Natural killer cell (primary cell): ENCODE data around the gene ACTR3C. TPM values are rescaled to one million over a fixed set of nuclear protein-coding genes. Genes with fewer than 3 reads are reported as not detected.
"Not testable (repeated sequence)": the region's sequence is repeated elsewhere in the genome, so short reads cannot be mapped to it uniquely, and the experiment has no call there.

ENCODE experiments used
- ATAC-seq, 3 donors: fragments of 150-1000 bp in 2 of 3; fragments of 200-7000 bp in 1 of 3; cut with Tn5 transposase; 1 replicate in 1 of 3; 2 replicates in 2 of 3; pipeline ENCODE4 v1.10.0; 2021; ENCODE audit warnings: mild to moderate bottlenecking in 2 of 3, moderate library complexity in 2 of 3
- DNase-seq, 2 donors: peaks; one replicate each; pipeline versions ENCODE4 v3.0.0 to v3.0.0-alpha.2; 2013 to 2021; ENCODE audit warnings: mixed read lengths in 1 of 2
- H3K27ac ChIP-seq: one replicate; pipeline ENCODE4 v1.5.1; 2013; ENCODE audit warnings: mild to moderate bottlenecking, low read length
- H3K27me3 ChIP-seq: one replicate; pipeline ENCODE4 v1.6.1; 2013; ENCODE audit warnings: low read length; ENCODE audit not compliant: control insufficient read depth, insufficient read depth
- H3K36me3 ChIP-seq: one replicate; pipeline ENCODE4 v1.6.1; 2013; ENCODE audit warnings: low read length; ENCODE audit not compliant: control insufficient read depth, insufficient read depth
- H3K4me1 ChIP-seq: one replicate; pipeline ENCODE4 v1.6.1; 2013; ENCODE audit warnings: low read length; ENCODE audit not compliant: control insufficient read depth, insufficient read depth
- H3K4me3 ChIP-seq: one replicate; pipeline ENCODE4 v1.5.1; 2013; ENCODE audit warnings: low read length
- H3K9me3 ChIP-seq: one replicate; pipeline ENCODE4 v1.6.1; 2013; ENCODE audit warnings: low read length; ENCODE audit not compliant: control insufficient read depth, insufficient read depth
- H3K27ac Mint-ChIP-seq, 2 donors: one replicate each; pipeline ENCODE4 v1.8.0; 2022; ENCODE audit warnings: mild to moderate bottlenecking in 2 of 2, mixed read lengths in 2 of 2, moderate library complexity in 1 of 2
- H3K27me3 Mint-ChIP-seq, 2 donors: one replicate each; pipeline ENCODE4 v1.8.0; 2022; ENCODE audit warnings: low read depth in 2 of 2, mixed read lengths in 2 of 2
- H3K36me3 Mint-ChIP-seq: one replicate; pipeline ENCODE4 v1.8.0; 2022; ENCODE audit warnings: mixed read lengths
- H3K4me1 Mint-ChIP-seq, 2 donors: one replicate each; pipeline ENCODE4 v1.8.0; 2022; ENCODE audit warnings: mixed read lengths in 2 of 2
- H3K4me3 Mint-ChIP-seq: one replicate; pipeline ENCODE4 v1.8.0; 2022; ENCODE audit warnings: mild to moderate bottlenecking, moderate library complexity, mixed read lengths
- H3K9me3 Mint-ChIP-seq, 2 donors: one replicate each; pipeline ENCODE4 v1.8.0; 2022; ENCODE audit warnings: mixed read lengths in 2 of 2
- WGBS: methylation state at CpG from one replicate; pipeline ENCODE4 v1.1.7; 2013; ENCODE audit warnings: missing lambda C conversion rate; ENCODE audit not compliant: insufficient coverage; 5-methylcytosine and 5-hydroxymethylcytosine counted together
- intact Hi-C: fragments of 100-400 bp; cut with micrococcal nuclease; formaldehyde crosslinking; loops from one replicate; pipeline ENCODE4 v1.14.2; 2022
- total RNA-seq, 4 donors: library from RNA; stranded (reverse); fragments of 120-200 nt in 1 of 4; gene quantifications; one replicate each; pipeline versions ENCODE4 v1.2.3 to v1.2.4, GENCODE V29; 2013 to 2022

ACTR3C gene
- total RNA-seq, 3 donors from 2014 or later (not counting 1 experiment from before 2014, with no cell fraction given) = 5.1 to 8.3 (median 7.2) TPM

GRCh38 chr7:150206848-150207247, 116.5 kb downstream of the ACTR3C start:
- H3K4me3 Mint-ChIP-seq, H3K36me3 ChIP-seq, H3K27ac Mint-ChIP-seq, H3K36me3 Mint-ChIP-seq, H3K4me1 ChIP-seq, intact Hi-C loops, H3K27ac ChIP-seq, H3K27me3 Mint-ChIP-seq, H3K9me3 Mint-ChIP-seq, ATAC-seq, H3K4me3 ChIP-seq, H3K27me3 ChIP-seq, DNase-seq, H3K9me3 ChIP-seq, H3K4me1 Mint-ChIP-seq: not testable (repeated sequence)
- no CpG with 5 or more reads among the region's 1 CpG for WGBS

- H3K4me1 Mint-ChIP-seq, H3K27ac ChIP-seq, H3K36me3 Mint-ChIP-seq, H3K9me3 Mint-ChIP-seq, H3K27me3 ChIP-seq, H3K27ac Mint-ChIP-seq, H3K4me1 ChIP-seq, H3K4me3 ChIP-seq, ATAC-seq, H3K36me3 ChIP-seq, DNase-seq, H3K27me3 Mint-ChIP-seq, H3K4me3 Mint-ChIP-seq, intact Hi-C loops, H3K9me3 ChIP-seq: not testable (repeated sequence)
- WGBS = 94% methylated on average over 4 of the region's 4 CpGs
Measured at GRCh38 chr7:150205866-150206265, 117.5 kb downstream of the ACTR3C start.

- H3K4me1 Mint-ChIP-seq, intact Hi-C loops, H3K9me3 ChIP-seq, H3K27me3 ChIP-seq, H3K36me3 Mint-ChIP-seq, DNase-seq, H3K4me3 Mint-ChIP-seq, H3K4me1 ChIP-seq, H3K27me3 Mint-ChIP-seq, ATAC-seq, H3K27ac Mint-ChIP-seq, H3K9me3 Mint-ChIP-seq, H3K4me3 ChIP-seq, H3K27ac ChIP-seq, H3K36me3 ChIP-seq: not testable (repeated sequence)
- WGBS = 93% methylated on average over 7 of the region's 7 CpGs
Measured at GRCh38 chr7:150204577-150204976, 118.8 kb downstream of the ACTR3C start.

- WGBS = 73% methylated on average over 4 of the region's 4 CpGs
- H3K9me3 ChIP-seq, H3K36me3 Mint-ChIP-seq, H3K4me1 Mint-ChIP-seq, intact Hi-C loops, H3K4me3 Mint-ChIP-seq, H3K27me3 ChIP-seq, H3K36me3 ChIP-seq, ATAC-seq, DNase-seq, H3K4me3 ChIP-seq, H3K27ac Mint-ChIP-seq, H3K4me1 ChIP-seq, H3K27me3 Mint-ChIP-seq, H3K9me3 Mint-ChIP-seq, H3K27ac ChIP-seq: not testable (repeated sequence)
Measured at GRCh38 chr7:150202894-150203293, 120.5 kb downstream of the ACTR3C start.

Other genes starting within 250 kb of the ACTR3C start
- gene LRRC61, start 190 bp downstream of the ACTR3C start, total RNA-seq = 10 to 100 TPM in 2 of 3 donors, 1 to 10 TPM in 1; 7.3 to 16.7 (median 13.7) TPM
- gene RARRES2, start 18.1 kb upstream of the ACTR3C start, total RNA-seq = not detected
- 10 to 100 TPM; 58.9 to 79.4 (median 76.5) TPM for gene REPIN1, start 45.3 kb upstream of the ACTR3C start, total RNA-seq
- 1 to 10 TPM; 1.3 to 2.7 (median 1.6) TPM for gene ZNF775, start 55.8 kb upstream of the ACTR3C start, total RNA-seq
- 10 to 100 TPM in 1 of 3 donors, 1 to 10 TPM in 2; 6.7 to 17.7 (median 8.4) TPM for gene GIMAP8, start 127.1 kb upstream of the ACTR3C start, total RNA-seq
- gene GIMAP7, start 191.3 kb upstream of the ACTR3C start, total RNA-seq = 100 to 1,000 TPM in 1 of 3 donors, 10 to 100 TPM in 2; 66.3 to 100 (median 67.6) TPM
- 100 to 1,000 TPM; 105 to 215 (median 124) TPM for gene GIMAP4, start 243.8 kb upstream of the ACTR3C start, total RNA-seq